NCI-H2029 treated with DMSO at 0.1 percent for 48 hours (cell line): ENCODE results near the gene LCN15.
"Not testable (repeated sequence)": the region's sequence is repeated elsewhere in the genome, so short reads cannot be mapped to it uniquely, and the experiment has no call there.

Source experiments
- DNase-seq: peaks from one replicate; lab custom pipeline; 2025; lab: John Stamatoyannopoulos, UW

LCN15 gene

DNA sequence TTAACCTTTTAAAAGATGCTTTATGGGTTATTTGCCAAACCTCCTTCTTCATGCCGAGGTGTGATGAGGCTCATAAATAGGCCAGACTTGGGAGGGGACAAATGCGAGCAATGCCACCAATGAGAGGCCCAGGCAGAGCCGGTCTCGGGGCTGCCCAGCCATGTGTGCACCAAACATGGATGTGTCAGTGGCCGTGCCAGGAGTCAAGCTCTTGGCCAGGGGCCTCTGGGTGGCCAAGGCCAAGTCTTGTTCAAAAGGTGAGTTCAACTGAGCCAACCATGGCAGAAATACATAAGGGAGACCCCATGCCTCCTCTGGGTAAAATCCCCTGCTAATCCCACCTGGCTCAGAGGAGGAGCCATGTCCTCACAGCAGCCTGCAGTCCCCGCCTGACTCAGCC, 10.9 kb upstream of the LCN15 start:
- DNase-seq: no peak

- no peak for DNase-seq
Measured at GRCh38 chr9:136774416-136775045, 10.2 kb upstream of the LCN15 start.

DNA sequence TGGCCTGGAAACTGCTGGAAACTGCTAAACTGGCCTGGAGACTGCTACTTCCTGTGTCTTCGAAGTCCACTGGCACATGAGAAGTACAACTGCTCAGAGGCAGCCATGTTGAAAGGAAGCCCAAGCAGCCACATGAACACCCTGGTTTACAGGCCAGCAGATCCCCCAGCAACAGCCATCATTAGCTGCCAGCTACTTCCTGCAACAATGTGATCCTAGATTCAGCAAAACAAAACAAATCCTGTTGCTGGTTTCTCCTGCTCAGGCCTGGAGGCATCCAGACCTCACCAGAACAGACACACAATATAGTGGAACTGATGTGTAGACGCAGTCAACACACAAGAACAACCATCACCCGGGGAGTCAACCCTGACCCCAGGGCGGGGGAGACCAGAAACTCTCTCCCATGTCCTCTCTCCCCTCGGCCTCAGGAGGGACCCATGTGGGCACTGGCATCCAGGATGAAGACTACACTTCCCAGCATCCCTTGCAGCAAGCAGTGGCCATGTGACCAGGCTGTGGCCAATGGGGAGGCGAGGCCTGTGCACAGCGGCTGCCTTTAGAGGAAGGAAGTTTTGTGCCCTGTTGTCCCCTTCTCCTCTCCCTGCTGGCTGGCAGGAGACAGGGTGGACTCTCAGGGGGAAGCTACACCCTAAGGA, 9.2 kb upstream of the LCN15 start:
- DNase-seq: no peak

DNA sequence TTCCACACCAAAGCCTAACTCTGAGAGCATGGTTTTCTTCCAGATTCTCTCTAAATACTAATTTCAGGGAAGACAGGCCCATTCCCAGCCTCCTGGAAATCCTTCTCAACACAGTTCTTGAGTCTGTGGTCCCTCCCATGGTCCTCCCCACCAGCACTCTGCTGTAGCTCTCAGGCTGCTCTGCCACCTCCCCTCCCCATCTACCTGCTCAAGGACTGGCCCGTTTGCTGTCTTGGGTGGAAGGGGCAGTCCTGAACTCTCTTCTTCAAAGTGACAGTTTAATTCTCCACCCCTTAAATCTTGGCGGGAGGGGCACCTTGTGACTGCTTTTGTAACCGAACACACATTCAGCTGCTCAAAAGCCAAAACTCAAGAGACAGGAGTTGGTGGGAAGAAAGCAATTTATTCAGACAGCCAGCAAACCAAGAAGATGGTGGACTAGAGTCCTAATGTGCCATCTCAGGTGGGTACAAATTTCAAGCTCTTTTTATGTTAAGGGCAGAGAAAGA, 7.6 kb upstream of the LCN15 start:
- no peak for DNase-seq

GRCh38 chr9:136769710-136770191, 5.4 kb upstream of the LCN15 start:
- no peak for DNase-seq

DNA sequence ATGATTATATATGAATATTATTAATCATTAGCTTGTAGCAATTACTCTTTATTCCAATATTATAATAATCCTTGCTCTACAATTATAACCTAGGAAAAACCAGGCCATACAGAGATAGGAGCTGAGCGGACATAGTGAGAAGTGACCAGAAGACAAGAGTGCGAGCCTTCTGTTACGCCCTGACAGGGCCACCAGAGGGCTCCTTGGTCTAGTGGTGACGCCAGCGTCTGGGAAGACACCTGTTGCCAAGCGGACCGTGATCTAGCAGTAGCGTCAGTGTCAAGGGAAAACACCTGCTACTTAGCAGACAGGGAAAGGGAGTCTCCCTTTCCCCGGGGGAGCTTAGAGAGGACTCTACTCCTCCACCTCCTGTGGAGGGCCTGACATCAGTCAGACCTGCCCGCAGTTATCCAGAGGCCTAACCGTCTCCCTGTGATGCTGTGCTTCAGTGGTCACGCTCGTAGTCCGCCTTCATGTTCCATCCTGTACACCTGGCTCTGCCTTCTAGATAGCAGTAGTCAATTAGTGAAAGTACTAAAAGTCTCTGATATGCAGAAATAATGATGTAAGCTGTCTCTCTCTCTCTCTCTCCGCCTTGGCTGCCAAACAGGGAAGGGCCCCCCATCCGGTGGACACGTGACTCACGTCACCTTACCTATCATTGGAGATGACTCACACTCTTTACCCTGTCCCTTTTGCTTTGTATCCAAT, 2.2 kb upstream of the LCN15 start:
- DNase-seq: peak; percentile 54

DNA sequence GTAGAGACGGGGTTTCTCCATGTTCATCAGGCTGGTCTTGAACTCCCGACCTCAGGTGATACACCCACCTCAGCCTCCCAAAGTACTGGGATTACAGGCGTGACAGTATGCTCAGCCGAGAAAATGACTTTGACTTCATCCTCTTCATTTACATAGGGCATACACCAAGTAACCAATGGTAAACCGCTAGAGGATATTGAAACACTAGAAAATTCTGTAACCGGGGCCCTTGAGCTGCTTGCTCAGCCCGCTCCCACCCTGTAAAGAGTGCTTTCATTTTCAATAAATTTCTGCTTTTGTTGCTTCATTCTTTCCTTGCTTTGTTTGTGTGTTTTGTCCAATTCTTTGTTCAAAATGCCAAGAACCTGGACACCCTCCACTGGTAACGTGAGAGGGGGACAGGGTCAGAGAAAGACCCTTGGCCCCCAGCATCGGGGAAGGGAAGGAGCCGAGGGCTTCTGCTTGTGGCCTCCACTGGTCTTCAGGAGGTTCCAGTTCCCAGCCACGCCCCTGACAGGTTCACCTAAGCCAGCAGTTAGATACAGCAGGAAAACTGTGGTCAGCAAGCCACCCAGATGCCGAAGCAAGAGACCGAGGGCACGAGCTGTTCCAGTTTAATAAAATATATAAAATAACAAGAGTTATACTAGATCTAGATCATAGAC, 1.6 kb upstream of the LCN15 start:
- DNase-seq: not testable (repeated sequence)

DNA sequence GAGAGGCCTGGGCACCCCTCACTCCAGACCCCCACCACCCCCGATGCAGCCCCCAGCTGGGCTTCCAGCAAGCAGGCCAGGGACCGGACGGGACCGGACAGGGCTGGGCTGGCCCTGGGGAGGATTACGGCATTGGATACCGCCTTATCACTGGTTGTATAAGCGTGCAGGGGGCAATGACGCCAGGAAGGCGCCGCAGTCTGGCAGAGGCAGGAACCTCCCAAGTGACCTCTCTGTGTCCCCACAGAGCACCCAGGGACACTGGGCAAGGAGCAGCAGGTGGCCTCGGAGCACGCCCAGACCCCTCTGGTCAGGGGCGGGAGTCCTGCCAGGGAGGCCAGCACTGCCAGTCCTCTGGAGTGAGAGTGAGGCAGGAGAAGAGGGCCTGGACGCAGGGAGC, 723 bp upstream of the LCN15 start:
- no peak for DNase-seq

DNA sequence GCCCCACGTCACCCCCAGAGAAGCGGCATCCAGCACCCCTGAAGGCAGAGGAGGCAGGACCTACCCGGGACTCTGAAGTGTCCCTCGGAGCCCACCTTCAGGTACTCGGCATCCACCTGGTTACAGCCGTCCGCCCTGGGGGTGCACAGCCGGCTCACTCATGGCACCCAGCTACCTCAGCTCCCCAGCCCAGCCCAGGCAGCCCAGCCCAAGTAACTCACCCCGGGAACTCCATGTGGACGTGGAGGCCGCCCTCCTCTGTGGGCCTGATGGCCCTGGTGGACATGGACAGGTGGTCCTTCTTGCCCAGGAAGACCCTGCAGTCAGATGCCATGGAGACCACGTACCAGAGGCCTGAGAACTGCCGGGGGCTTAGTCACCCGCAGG, 676 bp downstream of the LCN15 start:
- no peak for DNase-seq

GRCh38 chr9:136762915-136763648, 1.2 kb downstream of the LCN15 start:
- DNase-seq: no peak

- no peak for DNase-seq
Measured at GRCh38 chr9:136762221-136762691, 2.1 kb downstream of the LCN15 start.

DNA sequence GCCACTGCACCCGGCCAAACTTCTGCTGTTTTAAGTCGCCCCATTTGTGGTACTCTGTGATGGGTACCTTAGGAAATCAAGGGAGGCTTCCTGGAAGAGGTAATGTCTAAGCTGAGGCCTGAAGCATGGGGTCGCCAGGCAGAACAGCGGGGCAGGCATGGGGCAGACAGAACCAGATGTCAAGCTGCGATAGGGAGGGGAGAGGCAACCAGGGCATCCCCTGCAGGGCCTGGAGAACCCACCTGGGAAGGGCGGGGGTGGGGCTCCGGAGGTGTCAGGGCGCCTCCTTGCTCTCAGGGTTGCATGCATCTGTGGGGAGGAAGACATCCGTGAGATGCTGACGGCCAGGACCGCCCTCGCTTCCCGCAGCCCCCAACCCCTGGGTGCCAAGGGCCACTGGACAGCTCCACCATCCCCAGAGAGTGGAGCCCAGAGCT, 2.8 kb downstream of the LCN15 start:
- no peak for DNase-seq

DNA sequence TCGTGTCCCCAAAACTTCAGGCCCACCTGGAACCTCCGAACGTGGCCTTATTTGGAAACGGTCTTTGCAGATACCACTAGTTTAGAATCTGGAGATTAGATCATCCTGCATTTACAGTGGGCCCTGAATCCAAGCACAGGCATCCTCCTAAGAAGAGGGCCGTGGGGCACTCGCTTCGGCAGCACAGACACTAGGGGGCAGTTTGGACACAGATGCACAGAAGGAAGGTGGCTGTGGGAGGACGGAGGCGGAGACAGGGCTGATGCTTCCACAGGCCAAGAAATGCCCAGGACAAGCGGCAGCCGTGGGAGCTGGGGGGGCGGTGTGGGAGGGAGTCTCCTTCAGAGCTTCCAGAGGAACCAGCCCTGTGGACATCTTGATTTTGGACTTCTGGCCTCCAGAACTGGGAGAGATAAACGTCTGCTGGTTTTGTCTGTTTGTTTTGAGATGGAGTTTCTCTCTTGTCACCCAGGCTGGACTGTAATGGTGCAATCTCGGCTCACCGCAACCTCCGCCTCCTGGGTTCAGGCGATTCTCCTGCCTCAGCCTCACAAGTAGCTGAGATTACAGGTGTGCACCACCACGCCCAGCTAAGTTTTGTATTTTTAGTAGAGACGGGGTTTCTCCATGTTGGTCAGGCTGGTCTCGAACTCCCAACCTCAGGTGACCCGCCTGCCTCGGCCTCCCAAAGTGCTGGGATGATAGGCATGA, 3.3 kb downstream of the LCN15 start:
- DNase-seq: not testable (repeated sequence)

DNA sequence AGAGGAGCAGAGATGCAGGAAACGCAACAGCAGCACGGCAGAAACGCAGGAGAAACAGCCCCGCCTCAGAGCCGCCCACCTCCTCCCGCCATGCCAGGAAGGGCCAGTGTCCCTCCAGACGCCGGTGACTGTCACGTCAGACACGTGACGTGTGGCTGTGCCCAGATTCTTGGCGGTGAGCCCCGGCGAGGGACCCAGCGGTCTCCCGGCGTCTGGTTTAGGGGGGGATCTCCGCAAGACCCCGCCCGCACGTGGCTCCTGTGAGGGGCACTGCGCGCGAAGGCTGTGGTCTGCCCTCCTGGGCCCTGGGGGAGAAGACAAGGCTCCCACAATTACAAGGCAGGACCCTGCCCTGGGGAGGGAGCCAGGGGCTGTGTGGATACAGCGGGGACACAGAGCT, 3.9 kb downstream of the LCN15 start:
- DNase-seq: no peak

GRCh38 chr9:136759436-136760325, 4.6 kb downstream of the LCN15 start:
- no peak for DNase-seq

DNA sequence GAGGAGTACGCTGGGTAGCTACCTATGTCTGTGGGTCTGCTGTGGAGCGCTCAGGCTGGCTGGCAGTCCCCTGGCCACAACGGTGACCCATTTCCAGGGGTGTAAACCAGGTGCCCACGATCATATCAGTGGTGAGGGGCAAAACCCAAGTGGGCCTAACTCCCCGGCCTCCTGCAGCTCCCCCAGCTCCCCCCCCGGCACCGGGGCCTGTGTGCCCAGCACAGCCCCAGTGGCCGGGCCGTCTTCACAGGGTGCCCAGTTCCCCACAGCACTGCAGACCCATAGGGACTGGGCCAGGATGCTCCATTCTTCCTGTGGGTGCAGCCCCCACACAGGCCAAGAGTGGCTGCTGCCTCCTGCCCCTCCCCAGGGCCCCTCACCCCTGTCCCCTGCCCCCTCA, 5.3 kb downstream of the LCN15 start:
- DNase-seq: no peak

- DNase-seq: no peak
Measured at GRCh38 chr9:136757751-136758140, 6.6 kb downstream of the LCN15 start.

DNA sequence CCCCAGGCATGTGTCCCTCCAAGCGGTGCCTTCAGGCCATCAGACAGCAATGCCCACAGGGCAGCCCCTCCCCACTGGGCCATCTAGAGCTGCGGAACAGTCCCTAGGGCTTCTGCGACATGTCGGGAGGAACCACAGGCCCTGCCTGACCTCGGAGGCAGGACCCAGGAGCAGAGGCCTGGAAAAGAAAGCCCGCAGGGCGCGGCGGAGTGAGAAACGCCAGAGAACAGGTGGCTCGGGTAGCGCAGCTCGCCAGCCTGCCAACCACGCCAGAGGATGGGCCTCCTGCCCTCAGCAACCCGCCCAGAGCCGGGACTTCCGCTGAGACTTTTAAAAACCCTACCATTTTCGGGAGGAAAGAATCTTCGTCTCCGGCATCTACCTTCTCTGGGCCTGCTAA, 7.0 kb downstream of the LCN15 start:
- no peak for DNase-seq

- no peak for DNase-seq
Measured at GRCh38 chr9:136756836-136757235, 7.5 kb downstream of the LCN15 start.

GRCh38 chr9:136756134-136756438, 8.2 kb downstream of the LCN15 start:
- no peak for DNase-seq
